Activated CD4-positive, alpha-beta T cell treated with anti-CD3 and anti-CD28 coated beads, Interleukin-2, Interleukin-4, amounts not matched to agents 100 ng/mL and 50 ng/mL, durations not matched to agents 16 hours and 8 hours (primary cell): Measurements from ENCODE around the gene FGR.
"Not testable (repeated sequence)": the region's sequence is repeated elsewhere in the genome, so short reads cannot be mapped to it uniquely, and the experiment has no call there.

ENCODE experiments used
- DNase-seq: peaks from one replicate; pipeline ENCODE4 v3.0.0-alpha.2; 2020; ENCODE audit warnings: low spot score

The FGR gene

DNA sequence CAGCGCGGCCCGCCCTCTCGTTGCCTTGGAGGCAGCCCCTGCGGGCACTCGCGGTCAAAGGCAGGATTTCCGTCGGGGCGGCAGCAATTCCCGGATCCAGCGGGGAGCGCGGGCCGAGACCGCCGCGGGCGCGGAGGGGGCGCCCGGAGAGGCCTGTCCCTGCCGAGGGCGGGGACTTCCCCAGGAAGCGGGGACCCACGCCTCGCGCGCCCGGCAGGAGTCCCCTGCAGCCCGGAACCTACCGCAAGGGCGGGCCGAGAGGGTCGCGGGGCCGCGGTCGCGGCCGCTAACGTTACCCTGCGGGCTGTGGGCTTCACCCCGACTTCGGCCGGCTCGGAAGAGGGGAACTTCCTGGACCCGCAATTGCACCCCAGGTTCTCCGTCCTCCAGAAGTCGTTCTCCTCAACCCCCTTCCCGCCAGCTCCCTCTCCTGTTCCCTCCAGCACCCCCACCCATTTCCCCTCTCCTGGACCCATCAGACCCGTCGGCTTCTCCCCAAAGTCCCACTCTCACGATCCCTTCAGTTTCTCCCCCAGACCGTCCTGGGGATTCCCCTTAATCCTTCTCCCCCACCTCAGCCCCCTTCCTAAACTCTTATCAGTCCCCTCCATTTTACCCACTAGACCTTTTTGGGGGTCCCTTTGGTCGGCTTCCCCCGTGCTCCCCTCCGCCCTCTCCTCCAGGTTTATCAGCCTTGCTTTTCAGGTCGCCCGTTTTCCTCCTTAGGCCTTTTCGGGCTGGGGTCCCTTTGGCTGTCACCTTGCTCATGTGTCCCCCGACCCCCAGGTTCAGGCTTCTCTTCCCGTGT is 604 bp downstream of the FGR start:
- DNase-seq = no peak

DNA sequence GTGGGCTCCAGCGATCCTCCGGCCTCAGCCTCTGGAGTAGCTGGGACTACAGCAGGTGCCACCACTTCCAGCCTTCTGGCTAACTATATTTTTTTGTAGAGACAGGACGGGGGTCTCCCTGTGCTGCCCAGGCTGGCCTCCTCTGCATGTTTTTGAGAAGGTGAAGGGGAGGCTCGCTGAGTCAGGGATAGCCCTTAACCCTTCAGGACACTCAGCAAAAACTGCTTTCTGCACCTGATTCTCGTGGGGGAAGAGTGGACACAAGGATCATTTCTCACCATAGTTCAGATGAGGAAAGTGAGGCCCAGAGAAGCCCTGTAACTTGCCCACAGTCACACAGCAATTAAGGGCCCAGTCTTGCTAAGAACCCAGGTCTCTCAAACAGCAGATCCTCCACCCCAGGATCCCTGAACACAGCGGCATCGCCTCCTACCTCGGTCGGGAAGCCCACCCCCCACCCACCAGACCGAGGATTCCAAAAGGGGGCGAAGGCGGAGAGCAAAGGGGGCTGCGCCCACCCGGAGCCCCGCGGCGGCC is 1.3 kb downstream of the FGR start:
- DNase-seq = no peak

DNA sequence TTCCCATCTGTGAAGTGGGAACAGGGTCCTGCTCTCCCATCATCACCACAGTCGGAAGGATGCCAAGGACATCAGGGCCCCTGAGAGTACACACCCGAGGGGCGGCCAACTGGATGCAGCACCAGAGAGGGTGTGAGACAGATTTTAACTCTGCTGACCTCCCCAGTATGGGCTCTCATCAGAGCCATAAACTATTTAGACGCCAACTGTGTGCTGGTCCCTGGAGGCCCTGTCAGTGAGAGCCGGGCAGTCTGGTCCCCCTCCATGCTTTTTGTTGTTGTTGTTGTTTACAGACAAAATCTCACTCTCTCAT is 1.7 kb downstream of the FGR start:
- DNase-seq = no peak

DNA sequence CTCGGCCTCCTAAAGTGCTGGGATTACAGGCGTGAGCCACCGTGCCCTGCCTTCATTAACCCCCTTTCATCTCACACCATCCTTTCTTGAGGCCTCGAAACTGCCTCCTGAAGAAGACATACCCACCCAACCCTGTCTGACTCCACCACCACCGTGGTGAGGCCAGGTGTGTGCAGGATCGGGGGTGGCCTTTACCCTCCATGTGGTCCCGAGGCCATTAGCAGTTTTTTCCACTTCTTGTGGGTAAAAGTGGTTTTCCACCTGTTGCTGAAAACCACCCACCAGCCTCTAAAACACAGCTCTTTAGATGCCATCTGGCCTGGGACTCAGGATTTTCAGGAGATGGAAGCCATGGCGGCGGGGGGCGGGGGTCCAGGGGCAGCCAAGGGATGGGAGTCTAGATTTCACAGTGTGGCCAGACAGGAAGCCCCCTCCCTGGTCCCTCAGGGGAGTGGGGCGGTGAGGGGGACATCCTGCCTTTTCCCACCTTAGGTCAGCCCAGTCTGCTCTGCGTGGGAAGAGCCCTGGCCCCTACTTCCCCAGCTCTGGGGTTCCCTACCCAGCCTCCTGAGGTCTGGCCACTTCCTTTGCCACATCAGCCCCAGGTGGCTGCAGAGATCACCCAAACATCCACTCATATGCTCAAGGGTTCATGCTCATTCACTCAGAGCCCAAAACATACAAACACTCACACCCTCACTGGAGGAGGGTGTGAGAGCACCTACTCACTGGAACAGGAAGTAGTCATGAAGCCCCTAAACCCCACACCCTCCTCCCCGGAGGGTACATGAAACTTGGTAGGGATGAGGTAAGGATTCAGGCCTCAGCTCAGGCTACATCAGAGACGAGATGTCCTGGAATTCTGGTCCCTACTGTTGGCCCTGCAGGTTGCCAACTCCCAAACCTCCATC is 2.3 kb downstream of the FGR start:
- DNase-seq = peak; percentile 61

DNA sequence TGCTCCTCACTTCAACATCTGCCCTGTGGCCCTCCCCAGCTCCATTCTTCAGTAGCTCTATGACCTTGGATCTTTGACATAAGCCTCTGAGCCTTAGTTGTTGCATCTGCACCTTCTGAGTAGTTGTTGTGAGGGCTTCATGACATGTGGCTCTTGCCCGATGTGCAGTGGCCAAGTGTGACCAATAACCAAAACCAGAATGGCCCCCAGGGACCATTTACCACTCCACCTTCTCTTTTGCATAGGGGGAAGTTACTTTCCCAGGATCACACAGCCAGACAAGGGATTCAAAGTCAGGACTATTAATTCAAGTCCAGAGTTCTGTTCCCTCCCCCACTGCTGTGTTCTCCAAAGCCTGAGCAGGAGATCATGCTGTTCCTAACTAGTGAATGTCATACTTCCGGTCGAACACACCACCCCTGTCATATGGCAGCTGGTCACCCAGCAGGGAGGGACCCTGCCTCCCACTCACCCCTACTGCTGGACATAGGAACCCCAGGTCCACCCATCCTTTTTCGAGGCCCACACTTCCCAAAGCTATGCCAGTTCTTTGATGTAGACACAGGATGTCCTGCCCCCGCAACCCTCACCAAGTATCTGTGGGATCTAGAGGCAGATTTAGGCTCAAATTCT is 4.0 kb downstream of the FGR start:
- DNase-seq = no peak

DNA sequence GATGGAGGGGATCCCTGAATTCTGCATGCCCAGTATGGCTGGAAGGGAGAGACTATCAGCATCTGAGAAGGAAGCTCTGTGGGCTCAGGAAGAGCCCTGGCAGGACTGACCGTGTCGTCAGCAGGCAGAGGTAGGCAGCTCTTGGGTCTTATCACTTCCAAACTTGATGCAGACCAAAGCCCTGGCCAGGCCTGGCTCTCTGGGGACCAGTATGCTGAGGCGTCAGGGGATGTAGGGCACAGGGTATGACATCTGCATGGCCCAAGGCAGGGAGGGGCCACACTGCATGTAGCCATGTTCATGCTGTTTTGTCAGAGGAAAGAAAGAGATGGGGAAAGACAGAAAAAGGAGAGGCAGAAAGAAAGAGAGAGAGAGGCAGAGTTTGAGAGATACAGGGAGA is 6.3 kb downstream of the FGR start:
- no peak for DNase-seq

DNA sequence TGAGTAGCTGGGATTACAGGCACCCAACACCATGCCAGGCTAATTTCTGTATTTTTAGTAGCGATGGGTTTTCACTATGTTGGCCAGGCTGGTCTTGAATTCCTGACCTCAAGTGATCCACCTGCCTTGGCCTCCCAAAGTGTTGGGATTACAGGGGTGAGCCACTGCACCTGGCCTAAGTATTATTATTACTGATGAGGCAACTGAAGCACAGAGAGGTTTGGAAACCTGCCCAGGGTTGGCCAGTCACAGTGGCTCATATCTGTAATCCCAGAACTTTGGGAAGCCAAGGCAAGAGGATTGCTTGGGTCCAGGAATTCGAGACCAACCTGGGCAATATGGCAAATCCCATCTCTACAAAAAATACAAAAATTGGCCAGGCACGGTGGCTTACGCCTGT is 7.3 kb downstream of the FGR start:
- not testable (repeated sequence) for DNase-seq

DNA sequence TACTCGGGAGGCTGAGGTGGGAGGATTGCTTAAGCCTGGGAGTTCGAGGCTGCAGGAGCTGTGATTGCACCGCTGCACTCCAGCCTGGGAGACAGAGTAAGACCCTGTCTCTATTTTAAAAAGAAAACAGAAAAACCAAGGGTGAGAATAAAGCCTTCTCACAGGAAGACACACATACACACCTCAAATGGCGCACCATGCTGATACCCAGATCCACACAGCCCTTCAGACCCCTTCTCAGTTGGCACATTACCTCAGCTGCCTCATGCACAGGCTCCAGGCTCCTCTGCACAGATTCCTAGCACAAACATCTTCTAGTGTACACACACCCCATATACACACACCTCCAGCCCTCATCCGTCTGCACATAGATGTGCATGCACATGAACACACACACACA is 7.9 kb downstream of the FGR start:
- DNase-seq = no peak

DNA sequence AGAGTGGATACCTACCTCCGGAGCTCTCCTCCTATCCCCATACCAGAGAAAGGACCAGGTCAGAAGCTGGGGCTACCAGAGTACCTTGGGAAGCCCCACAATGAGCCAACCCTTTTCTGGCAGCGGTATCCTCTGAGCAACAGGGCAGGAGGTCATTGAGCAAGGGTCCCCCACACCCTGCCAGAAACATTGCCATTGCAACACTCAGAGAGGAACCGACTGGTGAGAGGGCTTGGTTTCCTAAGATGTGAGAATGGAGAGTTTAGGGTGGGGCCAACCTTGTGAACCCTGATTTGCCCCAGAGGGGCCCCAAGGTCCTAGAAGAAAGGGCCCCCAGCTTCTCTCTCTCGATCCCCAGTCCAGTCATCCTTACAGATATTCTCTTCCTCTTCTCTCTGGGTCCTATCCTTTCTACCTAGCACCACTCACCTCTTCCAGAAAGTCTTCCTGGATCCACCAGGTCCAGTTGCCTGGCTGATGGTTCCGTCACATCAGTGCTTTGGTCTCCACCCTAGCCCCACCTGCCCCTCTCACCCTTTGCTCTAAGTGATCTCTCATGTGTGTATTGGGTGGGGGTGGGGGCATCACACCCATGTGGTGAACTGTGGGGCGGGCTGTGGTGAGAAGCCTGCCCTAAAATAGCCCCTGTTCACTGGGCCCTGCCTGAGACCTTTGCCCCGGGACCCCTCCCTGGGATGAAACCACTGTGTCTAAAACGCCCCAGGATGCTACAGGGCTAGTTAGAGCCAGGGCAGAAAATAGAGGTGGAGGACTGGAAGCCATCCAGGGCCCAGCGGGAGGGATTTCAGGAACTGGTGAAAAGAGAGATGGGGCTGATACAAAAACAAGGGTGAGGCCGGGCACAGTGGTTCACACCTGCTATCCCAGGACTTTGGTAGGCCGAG is 8.7 kb downstream of the FGR start:
- no peak for DNase-seq

DNA sequence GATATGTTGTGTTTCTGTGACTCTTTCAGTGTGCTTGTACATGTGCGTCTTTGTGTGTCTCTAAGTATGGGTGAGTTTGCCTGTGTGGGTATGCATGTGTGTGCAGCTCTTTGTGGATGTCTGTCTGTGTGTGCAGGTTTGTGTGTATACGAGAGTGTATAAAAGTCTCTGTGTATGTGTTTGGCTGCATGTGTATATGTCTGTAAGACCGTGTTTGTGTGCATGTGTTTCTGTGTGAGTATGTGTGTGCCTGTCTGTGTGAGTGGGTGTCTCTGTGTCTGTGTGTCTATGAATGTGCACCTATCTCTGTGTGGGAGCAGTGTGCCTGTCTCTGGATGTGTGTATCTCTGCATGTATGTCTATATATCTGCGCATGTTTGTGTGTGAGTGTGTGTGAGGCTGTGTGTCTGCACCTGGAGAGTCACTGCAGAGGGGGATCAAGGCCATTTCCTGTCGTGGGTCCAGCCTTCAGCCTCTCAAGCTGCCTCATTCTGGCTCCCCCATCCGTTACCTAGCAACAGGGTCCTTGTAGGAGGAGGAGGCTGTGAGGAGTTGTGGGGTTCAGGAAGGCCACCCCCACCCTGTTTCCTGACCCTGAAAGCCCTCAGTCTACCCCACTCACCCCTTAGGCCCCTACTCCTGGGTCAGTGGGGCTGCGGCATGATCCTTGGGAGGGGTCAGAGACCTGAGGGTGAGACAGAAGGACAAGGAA is 10.4 kb downstream of the FGR start:
- DNase-seq = no peak

DNA sequence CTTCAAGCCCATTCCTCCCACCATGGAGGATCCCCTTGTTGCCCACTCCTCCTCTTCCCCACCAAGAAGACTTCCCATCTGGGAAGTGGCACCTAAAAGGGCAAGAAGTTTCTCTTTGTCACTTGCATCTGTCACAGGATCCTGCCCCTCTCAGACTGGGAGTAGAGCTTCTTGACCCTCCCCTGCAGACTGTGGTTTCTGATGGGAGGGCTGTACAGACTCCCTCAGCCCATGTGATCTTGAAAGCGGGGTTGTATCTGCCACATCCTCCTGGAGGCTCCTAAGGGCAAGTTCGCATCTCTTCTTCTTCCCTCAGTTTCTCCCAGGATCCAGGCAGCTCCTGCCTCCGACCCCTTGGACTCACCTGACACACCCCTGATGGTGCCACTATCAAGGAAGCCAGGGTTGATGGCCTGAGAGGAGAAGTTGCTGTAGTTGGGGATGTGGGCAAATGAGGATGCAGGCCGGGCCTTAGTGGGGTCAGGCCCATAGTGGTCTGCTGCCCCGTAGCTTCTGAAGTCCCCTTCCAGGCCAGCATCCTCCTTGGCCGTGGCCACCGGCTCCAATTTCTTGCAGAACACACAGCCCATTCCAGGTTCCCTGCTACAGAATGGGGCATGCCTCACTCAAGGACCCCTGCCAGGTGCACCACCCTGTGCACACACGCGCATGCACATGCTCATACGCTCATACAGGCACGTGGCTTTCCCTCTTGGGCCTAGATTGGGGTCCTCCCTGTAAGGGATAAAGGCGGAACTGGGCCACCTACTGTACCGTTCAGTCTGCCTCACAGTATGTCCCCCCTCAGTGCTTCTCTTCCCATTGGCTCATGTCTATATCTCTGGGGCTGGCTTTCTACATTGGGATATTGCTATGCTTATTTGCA is 11.4 kb downstream of the FGR start:
- no peak for DNase-seq

DNA sequence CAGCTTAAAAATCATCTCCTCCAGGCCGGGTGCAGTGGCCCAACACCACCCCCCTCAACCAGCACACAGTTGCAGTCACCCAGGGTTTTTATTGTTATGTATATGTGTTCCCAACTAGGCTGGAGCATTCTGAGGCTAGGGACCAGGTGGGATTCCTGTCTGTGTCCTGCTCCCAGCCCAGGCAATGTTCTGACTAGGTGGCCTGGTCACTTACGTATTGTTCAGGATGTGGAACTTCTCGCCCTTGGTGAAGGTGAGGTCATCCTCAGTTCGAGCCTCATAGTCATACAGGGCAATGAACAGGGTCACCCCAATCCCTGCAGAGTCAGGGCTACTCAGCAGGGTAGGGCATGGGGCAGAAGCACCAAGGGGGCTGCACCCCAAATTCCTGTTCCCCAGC is 12.2 kb downstream of the FGR start:
- DNase-seq = no peak

DNA sequence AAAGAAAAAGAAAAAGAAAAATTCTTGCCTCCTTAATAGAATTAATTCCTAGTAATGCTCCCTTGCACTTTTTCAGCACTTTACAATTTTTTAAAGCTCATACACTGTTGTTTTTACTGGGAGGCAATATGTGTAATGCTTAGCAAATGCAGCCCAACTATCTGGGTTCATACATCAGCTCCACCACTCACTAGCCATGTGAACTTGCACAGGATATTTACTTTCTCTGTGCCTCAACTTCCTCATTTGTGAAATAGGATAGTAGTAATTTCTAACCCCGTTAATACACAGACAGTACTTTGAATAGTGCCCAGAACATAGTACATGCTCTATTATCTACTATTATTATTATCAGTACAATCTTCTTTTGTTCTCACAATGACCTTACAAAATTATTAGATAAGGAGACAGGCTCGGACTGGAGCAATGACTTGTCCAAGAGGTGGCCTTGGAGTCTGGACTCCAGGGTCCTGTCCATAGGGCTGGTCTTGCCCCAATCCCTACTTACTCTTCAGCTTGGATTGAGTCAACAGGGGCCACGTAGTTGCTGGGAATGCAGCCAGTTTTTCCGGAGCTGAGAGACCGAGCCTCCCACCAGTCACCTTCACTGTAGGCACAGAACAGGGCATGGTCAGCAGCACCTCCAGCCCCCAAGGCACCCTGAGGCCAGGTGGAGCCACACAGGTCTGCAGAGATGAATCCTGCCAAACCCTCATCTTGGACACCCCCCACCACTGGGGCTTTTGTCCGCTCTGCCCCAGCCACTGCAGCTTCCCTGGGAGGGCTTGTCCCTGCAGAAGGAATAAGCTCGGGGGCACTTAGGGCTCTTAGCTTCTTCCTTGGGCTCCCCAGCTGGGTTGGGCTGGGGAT is 13.7 kb downstream of the FGR start:
- DNase-seq = no peak

DNA sequence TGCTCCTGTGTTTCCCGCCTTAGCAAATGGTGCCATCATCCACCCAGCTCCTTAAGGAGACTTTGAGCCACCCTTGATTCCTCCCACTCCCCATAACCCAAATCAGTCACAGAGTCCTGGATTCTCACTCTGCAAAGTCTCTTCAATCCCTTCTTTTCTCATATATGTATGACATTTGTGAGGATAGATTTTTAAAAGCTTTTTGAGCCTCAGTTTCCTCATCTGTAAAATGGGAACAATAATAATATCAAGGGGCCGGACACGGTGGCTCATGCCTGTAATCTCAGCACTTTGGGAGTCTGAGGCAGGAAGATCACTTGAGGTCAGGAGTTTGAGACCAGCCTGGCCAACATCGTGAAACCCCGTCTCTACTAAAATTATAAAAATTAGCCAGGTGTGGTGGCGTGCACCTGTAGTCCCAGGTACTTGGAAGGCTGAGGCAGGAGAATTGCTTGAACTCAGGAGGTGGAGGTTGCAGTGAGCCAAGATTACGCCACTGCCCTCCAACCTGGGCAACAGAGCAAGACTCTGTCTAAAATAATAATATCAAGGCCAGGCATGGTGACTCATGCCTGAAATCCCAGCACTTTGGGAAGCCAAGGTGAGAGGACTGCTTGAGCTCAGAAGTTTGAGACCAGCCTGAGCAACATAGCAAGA is 15.1 kb downstream of the FGR start:
- not testable (repeated sequence) for DNase-seq

DNA sequence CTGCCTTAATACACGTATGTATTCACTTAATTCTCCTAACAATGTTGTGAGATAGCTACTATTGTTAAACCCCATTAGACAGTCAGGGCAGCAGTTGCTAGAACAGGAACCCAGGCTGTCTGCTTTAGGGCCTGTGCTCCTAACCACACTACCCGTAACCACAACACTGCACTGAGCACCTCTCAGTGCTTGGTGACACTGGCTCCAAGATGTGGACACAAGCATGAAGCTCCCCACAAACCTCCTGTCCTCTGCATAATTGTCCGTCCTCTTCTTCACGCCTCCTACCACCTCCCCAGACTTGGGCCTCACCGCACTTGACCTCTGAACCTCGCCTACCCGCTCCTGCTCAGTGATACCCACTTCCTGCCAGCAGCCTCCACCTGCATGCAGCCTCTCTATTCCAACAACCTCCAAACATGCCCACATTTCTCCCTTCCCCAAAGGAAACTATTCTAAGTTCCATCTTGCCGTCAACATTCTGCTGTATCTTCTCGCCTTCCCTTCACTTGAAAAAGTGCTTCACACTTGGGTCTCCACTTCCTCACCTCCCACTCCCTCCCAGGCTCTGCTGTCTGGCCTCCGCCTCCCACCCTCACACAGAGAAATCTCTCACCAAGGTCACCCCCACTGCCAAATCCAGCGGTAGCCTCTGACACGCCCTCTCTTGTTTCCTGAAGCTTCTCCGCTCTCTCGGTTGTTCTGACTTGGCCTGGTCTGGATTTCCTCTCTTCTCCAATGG is 16.5 kb downstream of the FGR start:
- DNase-seq = peak; percentile 28

DNA sequence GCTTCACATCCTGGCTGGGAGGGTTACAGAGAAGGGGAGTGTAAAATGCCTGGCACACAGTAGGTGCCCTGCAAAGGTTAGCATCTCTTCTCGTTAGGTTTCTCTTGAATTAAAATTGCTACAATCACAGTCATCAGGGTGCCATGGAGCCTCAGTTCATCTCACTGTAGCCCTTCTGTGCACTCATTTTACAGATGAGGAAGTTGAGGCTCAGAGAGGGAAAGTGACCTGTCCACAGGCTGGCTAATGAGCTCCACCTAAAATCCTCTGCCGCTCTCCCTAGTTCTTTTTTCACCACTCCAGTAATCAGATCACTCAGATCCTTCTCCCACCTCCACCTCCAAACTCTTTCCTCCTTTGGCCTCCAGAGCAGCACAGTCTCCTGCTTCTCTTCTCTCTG is 17.6 kb downstream of the FGR start:
- no peak for DNase-seq

DNA sequence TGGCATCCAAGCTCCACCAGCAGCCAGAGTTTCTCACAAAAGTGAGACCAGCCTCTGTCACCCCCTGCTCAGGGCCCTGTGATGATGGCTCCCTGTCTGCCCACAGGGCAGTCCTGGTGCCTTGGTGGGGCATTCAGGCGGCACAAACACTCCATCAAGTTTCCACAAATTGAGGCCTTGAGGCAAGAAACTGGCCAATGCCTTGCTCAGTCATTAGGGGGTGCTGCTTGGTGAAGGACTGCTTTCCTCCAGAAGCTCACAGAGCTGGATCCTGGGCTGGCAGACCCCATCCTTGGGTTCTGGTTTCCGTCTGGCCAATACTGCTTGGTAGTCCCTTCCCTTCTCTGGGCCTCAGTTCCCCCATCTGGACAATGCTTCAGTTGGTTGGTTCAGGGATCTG is 18.5 kb downstream of the FGR start:
- DNase-seq = no peak
